ENCODE data around the gene SMAD5.

The SMAD5 gene

DNA sequence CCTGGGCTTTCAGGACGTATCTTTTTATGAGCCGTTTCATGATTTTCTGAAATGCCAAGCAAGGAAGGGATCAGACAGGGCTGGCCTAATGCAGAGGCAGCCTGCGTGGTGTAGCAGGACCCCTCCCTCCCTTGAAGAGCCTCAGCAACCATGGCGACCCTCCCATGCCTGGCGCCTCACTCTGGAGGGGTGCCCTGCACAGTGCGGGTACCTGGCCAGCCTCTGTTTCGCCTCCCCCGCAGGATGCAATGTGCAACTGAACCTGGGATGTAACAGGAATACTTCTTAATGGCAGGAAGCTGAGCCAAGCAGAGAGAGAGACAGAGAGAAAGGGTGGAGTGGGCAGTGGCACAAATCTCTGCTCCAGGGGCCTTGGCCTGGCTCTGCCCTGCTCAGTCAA is 83.6 kb downstream of the SMAD5 start:
- Histone ChIP-seq H3K9ac (ENCODE audit: insufficient read length) (no peak overlapping the region), H3K36me3 (ENCODE audit: insufficient read depth, low read length) (no peaks in the 10 kb centered on the region), H3K27ac (no peak overlapping the region), H3K9me3 (ENCODE audit: low read depth, low read length) (no peaks in the 10 kb centered on the region), H3K4me3 (no peak overlapping the region)
- DNase-seq (ENCODE audit: low read depth, low spot score): no peak
- TF ChIP-seq POLR2AphosphoS5 (IDR thresholded peaks at IDR 0.05; ENCODE audit: borderline replicate concordance, low read depth, low read length) (no peak), EZH2 (IDR thresholded peaks at IDR 0.05) (no peak), FOXP2 (optimal IDR thresholded peaks at IDR 0.05; ENCODE audit: control extremely low read depth, extremely low read length, insufficient read depth) (no peak)

DNA sequence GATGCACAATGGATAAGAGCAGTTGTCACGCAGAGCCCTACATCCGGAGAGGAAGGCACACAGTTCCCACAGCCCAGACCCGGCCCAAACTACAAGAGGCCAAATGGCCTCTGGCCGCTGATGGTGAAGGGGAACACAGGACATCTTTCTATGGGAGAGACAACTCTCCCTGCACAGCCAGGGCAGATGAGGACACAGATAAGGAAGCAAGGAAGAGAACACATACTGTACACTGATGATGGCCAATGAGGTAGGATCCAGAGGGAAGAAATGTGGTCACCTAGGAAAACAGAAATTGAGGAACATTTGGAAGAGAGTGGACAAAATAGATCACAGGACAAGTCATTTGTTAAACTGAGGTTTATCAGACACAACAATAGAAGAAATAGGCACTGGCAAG is 88.7 kb downstream of the SMAD5 start:
- TF ChIP-seq EZH2 (IDR thresholded peaks at IDR 0.05) (no peak), FOXP2 (optimal IDR thresholded peaks at IDR 0.05; ENCODE audit: control extremely low read depth, extremely low read length, insufficient read depth) (no peak), POLR2AphosphoS5 (IDR thresholded peaks at IDR 0.05; ENCODE audit: borderline replicate concordance, low read depth, low read length) (no peak)
- Histone ChIP-seq H3K27ac (no peak overlapping the region), H3K36me3 (ENCODE audit: insufficient read depth, low read length) (no peaks in the 10 kb centered on the region), H3K9ac (ENCODE audit: insufficient read length) (no peak overlapping the region), H3K4me3 (no peak overlapping the region), H3K9me3 (ENCODE audit: low read depth, low read length) (no peaks in the 10 kb centered on the region)
- DNase-seq (ENCODE audit: low read depth, low spot score): no peak

DNA sequence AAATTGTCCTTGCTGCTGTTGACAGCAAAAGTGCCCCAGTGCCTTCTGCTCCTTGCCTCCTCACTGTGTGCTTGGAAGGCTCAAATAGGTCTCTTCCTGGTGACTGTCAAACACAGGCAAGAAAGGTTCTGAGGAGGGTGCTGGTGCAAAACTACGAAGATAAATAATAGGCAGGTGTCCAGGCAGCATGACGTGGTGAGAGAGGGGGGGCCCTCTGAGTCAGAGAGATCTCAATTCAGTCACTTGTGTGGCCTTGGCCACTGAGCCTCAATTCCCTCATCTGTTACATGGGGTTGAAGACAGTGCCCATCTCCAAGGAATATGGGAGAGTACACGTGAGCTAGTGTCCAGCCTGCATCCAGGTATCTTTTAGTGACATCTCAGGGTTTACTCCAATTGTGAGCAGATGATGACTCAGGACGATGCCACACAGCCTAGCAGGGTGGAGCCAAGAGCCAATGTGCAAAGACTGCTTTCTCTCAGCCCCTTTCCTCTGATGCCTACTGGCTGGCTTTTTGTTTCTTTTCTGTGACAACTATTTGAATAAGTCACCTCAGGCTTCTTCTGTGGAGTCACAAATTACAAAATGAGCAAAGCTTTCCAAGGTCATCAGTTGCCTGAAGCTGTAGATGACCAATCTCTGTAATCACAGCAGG is 90.1 kb downstream of the SMAD5 start:
- no peak overlapping the region for H3K27ac ChIP-seq
- DNase-seq (ENCODE audit: low read depth, low spot score): no peak
- H3K9me3 ChIP-seq (ENCODE audit: low read depth, low read length): no peaks in the 10 kb centered on the region
- no peaks in the 10 kb centered on the region for H3K36me3 ChIP-seq (ENCODE audit: insufficient read depth, low read length)
- H3K9ac ChIP-seq (ENCODE audit: insufficient read length): no peak overlapping the region
- H3K4me3 ChIP-seq: no peak overlapping the region
- TF ChIP-seq POLR2AphosphoS5 (IDR thresholded peaks at IDR 0.05; ENCODE audit: borderline replicate concordance, low read depth, low read length) (no peak), FOXP2 (optimal IDR thresholded peaks at IDR 0.05; ENCODE audit: control extremely low read depth, extremely low read length, insufficient read depth) (no peak), EZH2 (IDR thresholded peaks at IDR 0.05) (no peak)

- Histone ChIP-seq H3K9me3 (ENCODE audit: low read depth, low read length) (no peaks in the 10 kb centered on the region), H3K4me3 (no peak overlapping the region), H3K9ac (ENCODE audit: insufficient read length) (no peak overlapping the region), H3K36me3 (ENCODE audit: insufficient read depth, low read length) (no peaks in the 10 kb centered on the region), H3K27ac (no peak overlapping the region)
- TF ChIP-seq FOXP2 (optimal IDR thresholded peaks at IDR 0.05; ENCODE audit: control extremely low read depth, extremely low read length, insufficient read depth) (no peak), POLR2AphosphoS5 (IDR thresholded peaks at IDR 0.05; ENCODE audit: borderline replicate concordance, low read depth, low read length) (no peak), EZH2 (IDR thresholded peaks at IDR 0.05) (no peak)
- DNase-seq (ENCODE audit: low read depth, low spot score): no peak
Observed at GRCh38 chr5:136225796-136226195, 93.2 kb downstream of the SMAD5 start.

- no peaks in the 10 kb centered on the region for H3K9me3 ChIP-seq (ENCODE audit: low read depth, low read length)
- H3K4me3 ChIP-seq: no peak overlapping the region
- no peak overlapping the region for H3K27ac ChIP-seq
- DNase-seq (ENCODE audit: low read depth, low spot score): no peak
- TF ChIP-seq EZH2 (IDR thresholded peaks at IDR 0.05) (no peak), POLR2AphosphoS5 (IDR thresholded peaks at IDR 0.05; ENCODE audit: borderline replicate concordance, low read depth, low read length) (no peak), FOXP2 (optimal IDR thresholded peaks at IDR 0.05; ENCODE audit: control extremely low read depth, extremely low read length, insufficient read depth) (no peak)
- H3K9ac ChIP-seq (ENCODE audit: insufficient read length): no peak overlapping the region
- no peaks in the 10 kb centered on the region for H3K36me3 ChIP-seq (ENCODE audit: insufficient read depth, low read length)
Observed at GRCh38 chr5:136226401-136226800, 93.8 kb downstream of the SMAD5 start.

- TF ChIP-seq FOXP2 (optimal IDR thresholded peaks at IDR 0.05; ENCODE audit: control extremely low read depth, extremely low read length, insufficient read depth): no peak
- TF ChIP-seq POLR2AphosphoS5 (IDR thresholded peaks at IDR 0.05; ENCODE audit: borderline replicate concordance, low read depth, low read length): no peak
- no peak for TF ChIP-seq EZH2 (IDR thresholded peaks at IDR 0.05)
- Histone ChIP-seq H3K36me3 (ENCODE audit: insufficient read depth, low read length) (no peaks in the 10 kb centered on the region), H3K9me3 (ENCODE audit: low read depth, low read length) (no peaks in the 10 kb centered on the region), H3K9ac (ENCODE audit: insufficient read length) (no peak overlapping the region), H3K4me3 (no peak overlapping the region), H3K27ac (no peak overlapping the region)
- no peak for DNase-seq (ENCODE audit: low read depth, low spot score)
Observed at GRCh38 chr5:136228136-136228757, 95.6 kb downstream of the SMAD5 start.

GRCh38 chr5:136230176-136230575 is 97.5 kb downstream of the SMAD5 start:
- H3K36me3 ChIP-seq (ENCODE audit: insufficient read depth, low read length): no peaks in the 10 kb centered on the region
- H3K4me3 ChIP-seq: no peak overlapping the region
- H3K9me3 ChIP-seq (ENCODE audit: low read depth, low read length): no peaks in the 10 kb centered on the region
- no peak overlapping the region for H3K9ac ChIP-seq (ENCODE audit: insufficient read length)
- no peak overlapping the region for H3K27ac ChIP-seq
- TF ChIP-seq POLR2AphosphoS5 (IDR thresholded peaks at IDR 0.05; ENCODE audit: borderline replicate concordance, low read depth, low read length) (no peak), EZH2 (IDR thresholded peaks at IDR 0.05) (no peak), FOXP2 (optimal IDR thresholded peaks at IDR 0.05; ENCODE audit: control extremely low read depth, extremely low read length, insufficient read depth) (no peak)
- DNase-seq (ENCODE audit: low read depth, low spot score): no peak

GRCh38 chr5:136232316-136232715 is 99.7 kb downstream of the SMAD5 start:
- Histone ChIP-seq H3K9me3 (ENCODE audit: low read depth, low read length) (no peaks in the 10 kb centered on the region), H3K4me3 (no peak overlapping the region)
- DNase-seq (ENCODE audit: low read depth, low spot score): no peak

More at GRCh38 chr5:136232316-136232715, 99.7 kb downstream of the SMAD5 start:
- H3K27ac ChIP-seq: no peak overlapping the region
- TF ChIP-seq EZH2 (IDR thresholded peaks at IDR 0.05) (no peak), POLR2AphosphoS5 (IDR thresholded peaks at IDR 0.05; ENCODE audit: borderline replicate concordance, low read depth, low read length) (no peak), FOXP2 (optimal IDR thresholded peaks at IDR 0.05; ENCODE audit: control extremely low read depth, extremely low read length, insufficient read depth) (no peak)
- H3K9ac ChIP-seq (ENCODE audit: insufficient read length): no peak overlapping the region
- H3K36me3 ChIP-seq (ENCODE audit: insufficient read depth, low read length): no peaks in the 10 kb centered on the region
